ENCODE data around the gene CYLD.

CYLD gene

GRCh38 chr16:50739031-50739430, 2.9 kb upstream of the CYLD start:
- no peak for DNase-seq (ENCODE audit: low read depth in 2 of 2)

- DNase-seq (ENCODE audit: low read depth in 2 of 2): no peak
Measured at GRCh38 chr16:50740736-50741135, 1.1 kb upstream of the CYLD start.

- no peak for DNase-seq (ENCODE audit: low read depth in 2 of 2)
Measured at GRCh38 chr16:50741225-50741780, 583 bp upstream of the CYLD start.

DNA sequence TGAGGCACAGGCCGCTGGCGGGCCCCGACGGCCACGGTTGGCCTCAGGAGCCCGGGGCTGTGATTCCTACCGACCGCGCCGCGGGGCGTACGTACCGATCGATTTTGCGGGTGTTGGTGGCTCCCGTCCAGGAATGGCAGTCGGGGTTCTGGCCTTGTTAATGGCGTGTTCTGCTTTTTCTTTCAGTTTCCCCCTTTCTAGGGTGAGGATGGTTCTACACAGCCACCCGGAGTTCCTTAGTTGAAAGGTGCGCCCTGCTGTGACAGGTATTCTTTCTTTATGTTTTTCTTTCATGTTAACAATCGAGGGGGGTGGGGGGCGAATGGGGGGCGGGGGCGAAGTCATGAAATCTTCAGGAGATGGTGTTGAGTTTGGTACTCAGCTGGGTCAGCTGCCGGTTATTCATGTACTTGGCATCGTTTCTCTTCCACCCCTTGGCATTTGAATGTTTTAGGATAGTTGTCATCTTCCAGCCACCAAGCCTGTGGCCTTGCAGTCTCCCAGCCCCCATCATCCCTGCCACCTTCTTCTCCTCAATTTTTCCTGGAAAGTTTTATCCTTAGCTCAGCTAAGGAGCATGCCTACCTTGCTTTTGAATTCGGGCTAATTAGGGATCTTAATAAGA, 802 bp downstream of the CYLD start:
- no peak for DNase-seq (ENCODE audit: low read depth in 2 of 2)

DNA sequence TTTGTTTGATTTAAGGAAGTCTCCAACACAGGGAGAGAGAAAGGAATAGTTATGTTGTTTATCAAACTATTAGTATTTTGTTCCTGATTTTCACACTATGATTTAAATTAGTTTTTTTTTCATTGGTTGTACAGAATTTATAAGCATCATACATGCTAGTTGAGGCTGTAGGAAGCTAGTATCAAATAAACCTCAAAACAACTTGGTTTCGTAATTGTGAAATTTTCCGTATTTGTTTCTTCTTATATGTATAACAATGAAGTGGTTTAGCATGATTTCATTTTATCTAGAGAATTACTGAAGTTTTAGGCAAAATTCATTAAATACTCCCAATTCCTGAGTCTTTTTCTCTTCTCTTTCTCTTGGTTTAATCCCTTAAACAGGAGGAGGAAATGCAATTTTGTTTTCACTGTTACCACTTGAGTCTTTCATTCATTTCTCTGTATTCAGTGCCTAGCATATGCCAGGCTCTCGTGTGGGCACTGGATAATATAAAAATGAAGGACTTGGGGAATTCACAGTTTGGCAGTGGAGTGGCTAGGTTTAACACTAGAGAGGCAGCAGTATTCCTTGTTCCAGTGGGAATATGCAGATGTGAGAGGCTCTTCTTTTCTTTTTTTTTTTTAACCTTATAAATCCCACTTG, 1.8 kb downstream of the CYLD start:
- DNase-seq (ENCODE audit: low read depth in 2 of 2): no peak

GRCh38 chr16:50744881-50745280, 3.0 kb downstream of the CYLD start:
- no peak for DNase-seq (ENCODE audit: low read depth in 2 of 2)

- DNase-seq (ENCODE audit: low read depth in 2 of 2): no peak
Measured at GRCh38 chr16:50745940-50746339, 4.1 kb downstream of the CYLD start.

DNA sequence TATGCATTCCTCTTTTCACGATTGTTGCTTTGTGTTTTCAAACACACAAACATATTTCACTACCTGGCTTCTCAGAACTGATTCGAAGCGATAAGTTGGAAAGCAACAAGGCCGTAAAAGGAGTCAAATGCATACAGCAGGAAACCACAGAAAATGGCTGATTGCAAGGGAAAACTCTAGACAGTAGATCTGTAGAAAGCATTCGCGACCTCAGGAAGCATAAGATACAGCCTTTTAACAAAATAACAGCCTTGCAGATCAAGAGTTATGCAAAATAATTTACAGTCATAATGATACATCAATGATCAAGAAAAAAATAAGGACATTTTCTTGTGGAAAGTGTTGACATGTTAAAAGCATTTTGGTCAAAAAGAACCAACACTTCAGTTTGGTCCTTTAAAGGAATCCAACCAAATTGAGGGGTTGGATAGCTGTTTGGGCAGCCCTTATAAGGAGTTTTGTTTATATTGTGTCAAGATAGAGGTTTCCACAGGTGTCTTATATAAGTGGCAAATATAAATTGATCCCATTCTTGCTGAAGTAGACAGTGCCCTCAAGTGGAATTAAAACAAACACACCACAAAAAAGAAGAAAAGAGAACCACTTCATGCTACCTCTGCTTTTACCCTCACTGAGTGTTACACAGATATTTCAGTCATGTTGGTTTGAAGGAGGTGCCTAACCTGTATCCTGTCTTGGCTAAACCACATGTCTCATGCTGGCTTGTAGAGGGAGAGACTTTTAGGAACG, 5.5 kb downstream of the CYLD start:
- no peak for DNase-seq (ENCODE audit: low read depth in 2 of 2)

- DNase-seq (ENCODE audit: low read depth in 2 of 2): no peak
Measured at GRCh38 chr16:50751528-50751927, 9.6 kb downstream of the CYLD start.

DNA sequence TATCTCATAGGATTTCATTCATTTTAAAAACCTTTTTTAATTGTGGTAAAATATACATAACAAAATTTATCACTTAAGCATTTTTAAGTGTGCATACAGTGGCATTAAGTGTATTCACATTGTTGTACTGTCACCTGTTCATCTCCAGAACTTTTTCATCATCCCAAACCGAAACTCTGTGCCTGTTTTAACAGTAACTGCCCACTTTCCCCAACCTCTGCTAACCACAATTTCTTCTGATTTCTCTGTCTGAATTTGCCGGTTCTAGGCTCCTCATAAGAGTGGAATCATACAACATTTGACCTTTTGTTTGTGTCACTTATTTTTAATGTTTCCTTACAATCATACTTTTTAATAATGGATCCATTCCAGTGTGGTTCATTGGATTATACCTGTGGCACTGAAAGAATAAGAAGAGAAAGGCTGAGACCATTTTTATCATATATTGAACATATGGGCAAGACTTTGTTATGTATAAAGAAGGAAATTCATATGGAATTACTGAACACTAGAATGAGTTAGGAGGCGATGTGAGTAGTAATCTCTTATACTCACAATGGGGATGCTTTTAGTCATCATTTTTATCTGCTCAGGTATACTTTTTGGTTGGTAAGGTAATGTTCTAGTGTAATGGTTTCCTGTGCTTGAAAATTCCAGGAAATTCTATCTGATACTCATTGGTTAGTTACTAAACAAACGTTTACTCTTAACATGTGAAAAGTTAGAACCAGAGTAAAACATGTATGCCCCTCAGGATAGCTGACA, 10.8 kb downstream of the CYLD start:
- DNase-seq (ENCODE audit: low read depth in 2 of 2): no peak

GRCh38 chr16:50756473-50756872, 14.6 kb downstream of the CYLD start:
- DNase-seq (ENCODE audit: low read depth in 2 of 2): no peak

GRCh38 chr16:50761267-50761666, 19.4 kb downstream of the CYLD start:
- no peak for DNase-seq (ENCODE audit: low read depth in 2 of 2)

DNA sequence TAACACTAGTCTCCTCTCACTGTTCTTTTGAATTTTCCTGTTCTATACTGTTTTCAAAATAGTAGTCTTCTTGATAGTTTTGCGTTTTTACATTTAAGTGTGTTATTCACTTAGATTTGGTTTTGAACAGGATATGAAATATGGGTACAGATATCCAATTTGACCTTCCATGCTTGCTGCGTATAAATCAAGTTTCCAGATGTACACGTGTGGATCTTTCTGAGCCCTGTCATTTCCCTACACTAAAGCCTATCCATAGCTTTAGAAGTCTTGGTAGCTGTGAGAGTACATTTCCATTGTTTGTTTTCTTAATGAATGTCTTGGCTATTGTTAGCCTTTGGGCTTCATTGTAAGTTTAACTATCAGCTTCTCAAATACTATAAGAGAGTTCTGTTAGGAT, 20.4 kb downstream of the CYLD start:
- no peak for DNase-seq (ENCODE audit: low read depth in 2 of 2)

- no peak for DNase-seq (ENCODE audit: low read depth in 2 of 2)
Measured at GRCh38 chr16:50763211-50763610, 21.3 kb downstream of the CYLD start.

GRCh38 chr16:50765260-50765659, 23.4 kb downstream of the CYLD start:
- no peak for DNase-seq (ENCODE audit: low read depth in 2 of 2)

- no peak for DNase-seq (ENCODE audit: low read depth in 2 of 2)
Measured at GRCh38 chr16:50765861-50766260, 24.0 kb downstream of the CYLD start.

GRCh38 chr16:50767197-50767596, 25.3 kb downstream of the CYLD start:
- DNase-seq (ENCODE audit: low read depth in 2 of 2): no peak

GRCh38 chr16:50771366-50771765, 29.5 kb downstream of the CYLD start:
- DNase-seq (ENCODE audit: low read depth in 2 of 2): no peak

- DNase-seq (ENCODE audit: low read depth in 2 of 2): no peak
Measured at GRCh38 chr16:50774405-50774804, 32.5 kb downstream of the CYLD start.

- no peak for DNase-seq (ENCODE audit: low read depth in 2 of 2)
Measured at GRCh38 chr16:50774960-50775359, 33.1 kb downstream of the CYLD start.

- DNase-seq (ENCODE audit: low read depth in 2 of 2): no peak
Measured at GRCh38 chr16:50776037-50776436, 34.2 kb downstream of the CYLD start.
